Keratinocyte (primary cell): ENCODE measurements around the gene CABP4.

Experiments used
- CTCF ChIP-seq, 3 experiments: IDR thresholded peaks in 1 of 3; conservative IDR thresholded peaks in 1 of 3; optimal IDR thresholded peaks in 1 of 3; 2 replicates in 2 of 3; 3 replicates in 1 of 3; pipeline versions ENCODE3 to v1.5.1; 2011; ENCODE audit warnings: low read length in 3 of 3, mild to moderate bottlenecking in 3 of 3, moderate library complexity in 2 of 3, control low read depth in 1 of 3, inconsistent platforms in 1 of 3; ENCODE audit not compliant: insufficient read depth in 2 of 3; ENCODE audit errors: extremely low read depth in 1 of 3
- EZH2 ChIP-seq: IDR thresholded peaks from one replicate; pipeline ENCODE4 v1.6.1; 2012; ENCODE audit warnings: inconsistent platforms, mild to moderate bottlenecking, low read length, moderate library complexity

- TF ChIP-seq CTCF (optimal IDR thresholded peaks at IDR 0.05 in 1 of 3, IDR thresholded peaks at IDR 0.05 in 1 of 3, conservative IDR thresholded peaks at IDR 0.05 in 1 of 3; ENCODE audit: extremely low read depth in 1 of 3, insufficient read depth in 2 of 3, low read length in 3 of 3) (no peak), EZH2 (peak; percentile 30)
Measured at GRCh38 chr11:67415501-67416304, 39.5 kb upstream of the CABP4 start, which contains the start of gene CARNS1.
